Chondrocyte (in vitro differentiated cells): ENCODE measurements around the gene CBR1. TPM values are rescaled to one million over a fixed set of nuclear protein-coding genes. Genes with fewer than 3 reads are reported as not detected.
"Not testable (repeated sequence)": the region's sequence is repeated elsewhere in the genome, so short reads cannot be mapped to it uniquely, and the experiment has no call there.

Source experiments
- DNase-seq: peaks from one replicate; pipeline ENCODE4 v3.0.0; 2021; ENCODE audit warnings: mixed read lengths, low spot score
- H3K27ac Mint-ChIP-seq: one replicate; pipeline ENCODE4 v1.8.0; 2021; ENCODE audit warnings: mild to moderate bottlenecking, moderate library complexity, mixed read lengths; ENCODE audit not compliant: unreplicated experiment
- H3K27me3 Mint-ChIP-seq: 2 replicates; pipeline ENCODE4 v1.8.0; 2021; ENCODE audit warnings: low read depth, mixed read lengths
- H3K36me3 Mint-ChIP-seq: 2 replicates; pipeline ENCODE4 v1.8.0; 2021; ENCODE audit warnings: low read depth, mixed read lengths
- H3K4me1 Mint-ChIP-seq: 2 replicates; pipeline ENCODE4 v1.8.0; 2021; ENCODE audit warnings: low read depth, mild to moderate bottlenecking, mixed read lengths
- H3K4me3 Mint-ChIP-seq: one replicate; pipeline ENCODE4 v1.8.0; 2021; ENCODE audit warnings: mild to moderate bottlenecking, moderate library complexity, mixed read lengths; ENCODE audit not compliant: unreplicated experiment
- H3K9me3 Mint-ChIP-seq: 2 replicates; pipeline ENCODE4 v1.8.0; 2021; ENCODE audit warnings: low read depth, mixed read lengths
- total RNA-seq: library from RNA; stranded (reverse); gene quantifications from 3 replicates; pipeline ENCODE4 v1.2.1, GENCODE V29; 2021
- TF ChIP-seq, protein P1 (sequence below): fragments of 200-600 bp; sonication (generic); IDR thresholded peaks from 2 replicates; pipeline ENCODE4 v1.5.0; 2021; ENCODE audit warnings: antibody characterized with exemption, mild to moderate bottlenecking, moderate library complexity

CBR1 gene
- total RNA-seq, 1 donor from 2014 or later, result 17.6 TPM

DNA sequence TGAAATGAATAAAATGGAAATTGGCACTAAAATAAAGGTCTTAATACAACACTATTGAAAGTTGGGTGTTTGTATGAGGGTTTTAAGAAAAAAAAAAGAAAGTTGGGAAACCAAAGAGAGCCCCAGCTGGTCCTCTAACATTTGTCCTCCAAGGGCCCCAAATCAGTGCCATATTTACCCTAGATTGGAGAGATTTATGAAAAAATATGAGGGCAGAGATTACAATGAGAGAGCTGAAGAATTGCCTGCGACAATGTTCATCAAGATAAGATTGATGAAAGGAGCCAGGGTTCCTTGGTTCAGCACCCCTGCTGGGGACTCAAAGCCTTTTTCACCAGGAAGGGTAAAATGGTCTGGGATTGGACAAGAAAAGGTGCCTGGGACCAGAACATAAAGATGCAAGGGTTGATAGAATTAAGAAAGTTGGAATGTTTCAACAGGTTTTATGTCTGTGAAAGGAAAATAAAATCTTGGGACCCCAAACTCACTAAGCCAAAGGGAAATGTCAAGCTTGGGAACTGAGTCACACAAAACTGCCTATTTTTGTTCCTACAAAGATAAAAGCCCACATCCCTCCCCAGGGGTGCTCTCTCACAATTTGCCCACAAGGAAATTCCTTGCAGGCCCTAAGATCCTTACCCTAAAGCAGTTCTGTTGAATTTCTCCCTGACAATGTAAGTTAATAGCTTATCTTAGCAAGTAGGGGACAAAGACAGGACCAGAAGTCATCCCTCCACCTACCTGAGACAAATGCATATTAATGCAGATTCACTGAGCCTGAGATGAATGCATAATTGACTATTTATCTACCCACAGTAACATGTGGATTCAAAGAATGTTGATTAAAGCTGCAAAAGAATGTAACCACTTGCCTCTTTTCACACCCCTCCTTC lies 26.8 kb downstream of the CBR1 start:
- peaks cover 5% of the 10 kb centered on the region for H3K27me3 Mint-ChIP-seq
- no peak overlapping the region for H3K4me3 Mint-ChIP-seq
- no peak for DNase-seq
- TF ChIP-seq, protein P1, sequence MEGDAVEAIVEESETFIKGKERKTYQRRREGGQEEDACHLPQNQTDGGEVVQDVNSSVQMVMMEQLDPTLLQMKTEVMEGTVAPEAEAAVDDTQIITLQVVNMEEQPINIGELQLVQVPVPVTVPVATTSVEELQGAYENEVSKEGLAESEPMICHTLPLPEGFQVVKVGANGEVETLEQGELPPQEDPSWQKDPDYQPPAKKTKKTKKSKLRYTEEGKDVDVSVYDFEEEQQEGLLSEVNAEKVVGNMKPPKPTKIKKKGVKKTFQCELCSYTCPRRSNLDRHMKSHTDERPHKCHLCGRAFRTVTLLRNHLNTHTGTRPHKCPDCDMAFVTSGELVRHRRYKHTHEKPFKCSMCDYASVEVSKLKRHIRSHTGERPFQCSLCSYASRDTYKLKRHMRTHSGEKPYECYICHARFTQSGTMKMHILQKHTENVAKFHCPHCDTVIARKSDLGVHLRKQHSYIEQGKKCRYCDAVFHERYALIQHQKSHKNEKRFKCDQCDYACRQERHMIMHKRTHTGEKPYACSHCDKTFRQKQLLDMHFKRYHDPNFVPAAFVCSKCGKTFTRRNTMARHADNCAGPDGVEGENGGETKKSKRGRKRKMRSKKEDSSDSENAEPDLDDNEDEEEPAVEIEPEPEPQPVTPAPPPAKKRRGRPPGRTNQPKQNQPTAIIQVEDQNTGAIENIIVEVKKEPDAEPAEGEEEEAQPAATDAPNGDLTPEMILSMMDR, result no peak
- H3K27ac Mint-ChIP-seq, result no peak overlapping the region
- H3K36me3 Mint-ChIP-seq, result peaks cover 6% of the 10 kb centered on the region
- peaks cover 17% of the 10 kb centered on the region for H3K4me1 Mint-ChIP-seq
- H3K9me3 Mint-ChIP-seq, result peaks cover 7% of the 10 kb centered on the region

DNA sequence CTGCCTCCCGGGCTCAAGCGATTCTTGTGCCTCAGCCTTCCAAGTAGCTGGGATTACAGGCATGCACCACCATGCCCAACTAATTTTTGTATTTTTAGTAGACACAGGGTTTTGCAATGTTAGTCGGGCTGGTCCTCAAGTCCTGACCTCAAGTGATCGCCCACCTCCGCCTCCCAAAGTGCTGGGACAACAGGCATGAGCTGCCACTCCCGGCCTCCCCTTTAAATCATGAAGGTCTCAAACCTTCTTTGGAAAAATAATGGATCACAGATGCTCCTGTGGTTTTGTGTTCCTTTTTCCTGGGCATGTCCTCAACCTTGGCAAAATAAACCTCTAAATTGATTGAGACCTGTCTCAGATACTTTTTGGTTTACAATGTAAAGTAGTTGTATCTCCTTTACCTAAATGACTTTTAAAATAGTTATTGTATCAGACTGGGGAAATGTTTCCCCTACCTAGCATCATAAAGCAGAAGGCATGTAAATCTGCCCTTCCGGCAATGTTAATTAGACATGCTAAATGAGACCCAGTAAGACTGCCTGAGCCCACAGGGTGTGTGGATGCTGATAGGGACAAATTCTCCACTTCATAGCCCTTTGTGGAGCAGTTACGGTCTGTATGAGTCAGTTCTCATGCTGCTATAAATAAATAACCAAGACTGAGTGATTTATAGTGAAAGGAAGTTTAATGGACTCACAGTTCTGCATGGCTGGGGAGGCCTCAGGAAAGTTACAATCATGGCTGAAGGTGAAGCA lies 27.8 kb downstream of the CBR1 start:
- Mint-ChIP-seq H3K4me1 (peaks cover 17% of the 10 kb centered on the region), H3K36me3 (peaks cover 6% of the 10 kb centered on the region), H3K9me3 (peaks cover 7% of the 10 kb centered on the region), H3K4me3 (no peak overlapping the region), H3K27me3 (peaks cover 5% of the 10 kb centered on the region), H3K27ac (peak overlapping the region; percentile 80)
- TF ChIP-seq, protein P1, result no peak
- DNase-seq, result no peak

DNA sequence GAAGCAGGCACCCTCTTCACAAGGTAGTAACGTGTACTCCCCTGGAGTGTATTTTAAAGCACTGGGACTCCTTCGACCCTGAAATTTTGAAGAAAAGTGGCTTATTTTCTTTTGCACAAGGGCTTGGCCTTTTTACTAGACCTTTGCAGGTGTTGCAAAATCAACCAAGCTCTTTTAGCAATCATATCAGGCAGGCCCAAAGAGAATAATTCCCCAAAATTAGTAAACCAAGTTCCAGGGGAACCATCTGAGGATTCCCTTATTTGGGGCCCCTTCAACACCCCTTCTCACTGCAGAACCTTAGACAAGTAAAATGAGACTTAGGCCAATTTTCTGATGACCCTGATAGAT lies 28.3 kb downstream of the CBR1 start:
- H3K36me3 Mint-ChIP-seq, result peaks cover 6% of the 10 kb centered on the region
- H3K27me3 Mint-ChIP-seq, result peaks cover 6% of the 10 kb centered on the region
- peaks cover 7% of the 10 kb centered on the region for H3K9me3 Mint-ChIP-seq
- TF ChIP-seq, protein P1, result no peak
- H3K4me3 Mint-ChIP-seq, result no peak overlapping the region
- peak overlapping the region; percentile 80 for H3K27ac Mint-ChIP-seq
- H3K4me1 Mint-ChIP-seq, result peaks cover 17% of the 10 kb centered on the region
- no peak for DNase-seq

DNA sequence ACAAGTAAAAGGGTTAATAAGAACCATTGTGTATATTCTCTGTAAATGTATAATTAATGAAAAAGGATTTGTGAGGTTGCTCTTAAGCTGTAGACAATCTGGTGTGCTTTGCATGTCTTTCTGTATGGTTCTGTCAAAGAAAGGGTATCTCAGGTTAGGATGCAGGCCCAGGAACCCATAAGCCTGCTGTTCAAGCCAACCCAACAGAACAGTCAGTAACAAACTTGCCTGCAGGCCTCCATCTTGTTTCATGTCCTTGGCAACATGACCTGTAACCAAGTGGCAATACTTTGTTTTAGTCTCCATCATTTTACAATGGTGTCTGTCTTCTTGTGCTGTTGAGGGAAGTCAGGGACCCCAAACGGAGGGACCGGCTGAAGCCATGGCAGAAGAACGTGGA lies 29.2 kb downstream of the CBR1 start:
- no peaks in the 10 kb centered on the region for H3K9me3 Mint-ChIP-seq
- DNase-seq, result no peak
- no peak overlapping the region for H3K27ac Mint-ChIP-seq
- H3K27me3 Mint-ChIP-seq, result peaks cover 12% of the 10 kb centered on the region
- TF ChIP-seq, protein P1, result no peak
- H3K4me3 Mint-ChIP-seq, result no peak overlapping the region
- H3K36me3 Mint-ChIP-seq, result no peaks in the 10 kb centered on the region
- H3K4me1 Mint-ChIP-seq, result peaks cover 17% of the 10 kb centered on the region

DNA sequence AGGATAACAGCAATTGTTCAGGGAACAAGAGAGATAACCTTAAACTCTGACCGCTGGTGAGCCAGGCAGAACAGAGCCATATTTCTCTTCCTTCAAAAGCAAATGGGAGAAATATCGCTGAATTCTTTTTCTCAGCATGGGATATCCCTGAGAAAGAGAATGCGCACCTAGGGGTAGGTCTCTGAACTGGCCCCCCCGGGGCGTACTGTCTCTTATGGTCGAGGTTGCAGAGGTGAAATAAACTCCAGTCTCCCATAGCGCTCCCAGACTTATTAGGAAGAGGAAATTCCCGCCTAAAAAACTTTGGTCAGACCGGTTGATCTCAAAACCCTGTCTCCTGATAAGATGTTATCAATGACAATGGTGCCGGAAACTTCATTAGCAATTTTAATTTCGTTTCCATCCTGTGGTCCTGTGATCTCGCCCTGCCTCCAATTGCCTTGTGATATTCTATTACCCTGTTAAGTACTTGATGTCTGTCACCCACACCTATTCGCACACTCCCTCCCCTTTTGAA lies 29.9 kb downstream of the CBR1 start:
- DNase-seq, H3K27ac Mint-ChIP-seq, H3K4me3 Mint-ChIP-seq, H3K36me3 Mint-ChIP-seq, H3K9me3 Mint-ChIP-seq: not testable (repeated sequence)
- Mint-ChIP-seq H3K4me1 (peaks cover 24% of the 10 kb centered on the region), H3K27me3 (peaks cover 19% of the 10 kb centered on the region)
